GM19372 (cell line): ENCODE results near the gene PLEKHA7.
"Not testable (repeated sequence)": the region's sequence is repeated elsewhere in the genome, so short reads cannot be mapped to it uniquely, and the experiment has no call there.

Experiments used
- ATAC-seq: cut with Tn5 transposase; IDR thresholded peaks from one replicate; pipeline ENCODE4 v1.9.1; 2021; ENCODE audit warnings: mild to moderate bottlenecking, low read depth, moderate library complexity; ENCODE audit not compliant: unreplicated experiment

Gene PLEKHA7

GRCh38 chr11:16982256-16982671 is 31.9 kb downstream of the PLEKHA7 start:
- no peak for ATAC-seq

- no peak for ATAC-seq
Observed at GRCh38 chr11:16981651-16982194, 32.5 kb downstream of the PLEKHA7 start.

GRCh38 chr11:16979703-16980622 is 34.3 kb downstream of the PLEKHA7 start:
- no peak for ATAC-seq

- no peak for ATAC-seq
Observed at GRCh38 chr11:16977994-16978315, 36.3 kb downstream of the PLEKHA7 start.

GRCh38 chr11:16977136-16977993 is 36.8 kb downstream of the PLEKHA7 start:
- ATAC-seq: no peak

GRCh38 chr11:16976379-16976778 is 37.8 kb downstream of the PLEKHA7 start:
- no peak for ATAC-seq

- no peak for ATAC-seq
Observed at GRCh38 chr11:16975906-16976305, 38.3 kb downstream of the PLEKHA7 start.

- ATAC-seq: no peak
Observed at GRCh38 chr11:16973338-16973964, 40.8 kb downstream of the PLEKHA7 start.

- ATAC-seq: no peak
Observed at GRCh38 chr11:16969010-16969999, 44.9 kb downstream of the PLEKHA7 start.

- ATAC-seq: no peak
Observed at GRCh38 chr11:16968196-16968595, 46.0 kb downstream of the PLEKHA7 start.

GRCh38 chr11:16966930-16967671 is 47.1 kb downstream of the PLEKHA7 start:
- ATAC-seq: no peak

GRCh38 chr11:16964501-16964900 is 49.7 kb downstream of the PLEKHA7 start:
- ATAC-seq: no peak

GRCh38 chr11:16963316-16963876 is 50.8 kb downstream of the PLEKHA7 start:
- ATAC-seq: no peak

- ATAC-seq: not testable (repeated sequence)
Observed at GRCh38 chr11:16962589-16962988, 51.6 kb downstream of the PLEKHA7 start.

- ATAC-seq: no peak
Observed at GRCh38 chr11:16962146-16962545, 52.1 kb downstream of the PLEKHA7 start.

GRCh38 chr11:16960250-16960649 is 54.0 kb downstream of the PLEKHA7 start:
- ATAC-seq: no peak

- ATAC-seq: no peak
Observed at GRCh38 chr11:16959602-16960001, 54.6 kb downstream of the PLEKHA7 start.

GRCh38 chr11:16958833-16959232 is 55.4 kb downstream of the PLEKHA7 start:
- no peak for ATAC-seq
